Dedifferentiated amniotic fluid mesenchymal stem cell (primary cell): ENCODE data around the gene TSFM.

Source experiments
- DNase-seq: peaks from one replicate; pipeline ENCODE4 v3.0.0-alpha.2; 2016; ENCODE audit errors: extremely low spot score

TSFM gene

GRCh38 chr12:57780284-57780897 is 2.2 kb upstream of the TSFM start:
- DNase-seq, result no peak

DNA sequence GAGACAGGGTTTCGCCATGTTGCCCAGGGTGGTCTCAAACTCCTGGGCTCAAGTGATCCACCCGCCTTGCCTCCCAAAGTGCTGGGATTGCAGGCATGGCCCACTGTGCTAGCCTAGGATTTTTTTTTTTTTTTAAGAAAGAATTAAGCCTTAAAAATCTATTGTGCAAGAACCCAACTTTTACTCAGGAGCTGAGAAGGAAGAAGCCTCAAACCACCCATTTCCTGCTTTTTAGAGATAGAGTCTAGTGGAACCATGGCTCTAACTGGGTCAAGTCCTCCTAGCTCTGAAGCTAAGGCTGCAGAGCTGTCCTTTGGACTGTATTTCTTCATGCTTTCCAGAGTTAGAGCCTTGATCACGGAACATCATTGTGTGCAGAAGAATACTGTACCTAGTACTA is 1.3 kb upstream of the TSFM start:
- no peak for DNase-seq

DNA sequence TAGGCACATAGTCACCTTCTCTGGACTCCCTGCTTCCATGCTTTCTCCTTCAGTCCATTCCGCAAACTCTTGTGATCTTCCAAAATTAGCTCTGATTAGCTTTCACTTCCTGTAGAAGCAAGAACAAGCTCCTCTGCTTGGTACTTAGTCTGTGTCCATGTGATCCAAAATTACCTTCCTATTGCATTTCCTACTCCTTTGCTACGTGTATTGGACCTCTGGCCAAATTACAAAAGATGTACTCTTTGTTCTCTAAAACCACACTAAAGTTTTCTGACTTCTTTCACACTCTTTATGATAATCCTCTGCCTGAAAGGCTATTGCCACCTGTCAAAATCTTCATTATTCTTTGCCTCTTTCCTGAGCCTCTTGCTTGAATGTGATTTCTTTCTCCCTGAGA is 786 bp upstream of the TSFM start:
- DNase-seq, result no peak

DNA sequence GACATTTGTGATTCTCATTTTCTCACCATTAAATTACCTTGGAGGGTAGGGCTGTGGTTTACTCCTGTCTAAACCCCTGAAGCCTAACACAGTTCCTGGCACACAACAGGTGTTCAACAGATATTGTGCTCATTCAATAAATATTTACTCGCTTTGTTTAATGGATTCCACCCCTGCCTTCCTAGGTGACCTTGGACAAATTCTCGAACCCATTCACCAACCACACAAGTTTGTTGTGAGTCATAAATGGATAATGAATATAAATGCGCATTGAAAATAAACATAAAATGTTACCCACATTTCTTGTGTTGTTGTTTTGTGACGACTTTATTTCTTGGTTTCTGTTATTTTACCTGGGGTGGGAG is 362 bp upstream of the TSFM start:
- no peak for DNase-seq

DNA sequence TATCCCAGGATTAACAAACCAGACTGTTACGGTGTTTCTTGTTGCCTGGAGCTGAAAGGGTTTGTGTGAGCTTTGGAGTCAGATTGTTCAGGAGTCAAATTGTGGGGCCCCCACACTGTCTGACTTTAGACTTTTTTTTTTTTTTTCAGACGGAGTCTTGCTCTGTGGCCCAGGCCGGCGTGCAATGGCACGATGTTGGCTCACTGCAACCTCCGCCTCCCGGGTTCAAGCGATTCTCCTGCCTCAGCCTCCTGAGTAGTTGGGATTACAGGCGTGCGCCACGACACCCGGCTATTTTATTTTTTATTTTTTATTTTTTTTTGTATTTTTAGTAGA is 847 bp downstream of the TSFM start:
- no peak for DNase-seq

DNA sequence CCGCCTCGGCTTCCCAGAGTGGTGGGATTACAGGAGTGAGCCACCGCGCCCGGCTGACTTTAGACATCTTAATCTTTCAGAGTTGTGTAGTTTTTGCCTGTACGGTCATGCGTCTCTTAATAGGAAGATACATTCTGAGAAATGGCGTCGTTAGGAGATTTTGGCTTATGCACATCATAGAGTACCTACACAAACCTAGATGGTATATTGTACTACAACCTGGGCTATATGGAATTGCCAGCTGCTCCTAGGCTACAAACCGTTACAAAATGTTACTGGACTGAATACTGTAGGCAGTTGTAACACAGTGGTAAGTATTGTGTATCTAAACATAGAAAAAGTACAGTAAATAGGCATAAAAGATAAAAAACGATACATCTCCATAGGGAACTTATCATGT is 1.3 kb downstream of the TSFM start:
- DNase-seq, result no peak

GRCh38 chr12:57793920-57794319 is 11.3 kb downstream of the TSFM start:
- peak; percentile 48 for DNase-seq

- no peak for DNase-seq
Measured at GRCh38 chr12:57795354-57795753, 12.8 kb downstream of the TSFM start.

DNA sequence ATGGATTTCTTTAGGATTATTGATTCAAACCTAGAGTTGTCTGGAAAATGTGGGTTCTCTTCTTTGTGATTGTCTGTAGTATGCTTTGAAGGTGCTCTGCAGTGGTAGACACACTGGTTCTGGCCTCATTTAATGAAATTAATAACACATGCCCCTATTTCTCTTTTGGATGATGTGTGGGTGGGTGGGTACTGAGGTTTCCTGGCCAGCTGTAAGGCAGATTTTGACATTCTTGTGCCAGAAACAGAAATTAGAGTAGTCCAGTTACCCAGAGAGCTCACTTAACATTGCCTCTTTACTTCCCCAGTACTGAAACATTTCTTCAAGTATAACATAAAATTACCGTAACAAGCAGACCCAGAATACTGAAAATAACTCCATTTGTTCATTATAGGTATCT is 14.4 kb downstream of the TSFM start:
- DNase-seq, result no peak

GRCh38 chr12:57797933-57798332 is 15.3 kb downstream of the TSFM start:
- no peak for DNase-seq

DNA sequence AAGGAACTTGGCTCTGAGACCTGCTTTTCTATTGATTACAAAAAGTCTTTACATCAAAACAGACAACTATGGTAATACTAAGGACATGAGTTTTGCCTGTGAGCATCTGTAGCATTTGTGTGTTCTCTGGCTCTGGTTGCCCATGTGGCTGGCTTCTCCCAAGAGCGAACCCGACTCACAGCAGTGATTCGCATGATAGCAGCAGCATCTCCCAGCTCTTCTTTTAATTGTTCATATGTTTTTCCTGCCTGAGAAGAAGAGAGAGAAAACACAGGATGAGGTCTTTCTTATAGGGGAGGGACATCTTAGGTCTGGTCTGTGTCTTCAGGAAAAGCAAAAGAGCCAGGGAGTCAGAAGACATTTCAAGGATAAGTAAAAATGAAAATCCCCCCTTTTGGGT is 18.4 kb downstream of the TSFM start:
- no peak for DNase-seq

DNA sequence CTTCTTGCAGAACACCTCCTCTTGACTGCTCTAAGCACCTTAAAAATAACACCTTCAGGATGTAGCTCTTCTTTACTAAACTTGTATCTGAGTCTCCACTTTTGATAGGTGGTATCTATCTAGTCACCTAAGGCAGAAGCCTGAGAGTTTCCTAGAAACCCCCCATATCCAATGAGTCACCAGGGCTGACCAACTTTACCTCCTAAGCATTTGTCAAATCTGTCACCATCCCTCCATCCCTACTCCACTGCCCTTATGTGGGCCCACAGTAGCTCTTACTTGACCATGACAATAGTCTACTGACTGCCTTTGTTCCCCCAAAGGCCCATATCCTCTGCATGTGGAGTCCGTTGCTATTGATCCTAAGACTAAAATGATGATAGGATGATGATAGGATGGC is 20.0 kb downstream of the TSFM start:
- no peak for DNase-seq

GRCh38 chr12:57803319-57803893 is 20.8 kb downstream of the TSFM start:
- DNase-seq, result peak; percentile 42

DNA sequence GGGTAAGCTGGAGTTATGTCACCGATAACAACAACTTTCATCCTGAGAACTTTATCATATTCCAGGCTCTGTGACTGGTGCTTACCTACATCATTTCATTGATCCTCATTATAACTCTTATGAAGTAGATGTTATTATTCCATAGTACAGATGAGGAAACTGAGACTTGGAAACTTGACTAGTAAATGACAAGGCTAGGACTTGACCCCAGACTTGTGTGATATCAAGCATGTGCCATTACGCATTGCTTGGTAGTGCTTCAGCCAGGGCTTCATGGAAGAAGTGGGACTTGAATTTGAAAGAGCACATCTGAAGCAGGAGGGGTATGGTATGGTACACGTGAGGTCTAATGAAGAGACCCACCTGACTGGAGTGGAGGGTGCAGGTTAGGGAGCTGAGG is 24.1 kb downstream of the TSFM start:
- no peak for DNase-seq

- DNase-seq, result no peak
Measured at GRCh38 chr12:57807285-57807684, 24.7 kb downstream of the TSFM start.

DNA sequence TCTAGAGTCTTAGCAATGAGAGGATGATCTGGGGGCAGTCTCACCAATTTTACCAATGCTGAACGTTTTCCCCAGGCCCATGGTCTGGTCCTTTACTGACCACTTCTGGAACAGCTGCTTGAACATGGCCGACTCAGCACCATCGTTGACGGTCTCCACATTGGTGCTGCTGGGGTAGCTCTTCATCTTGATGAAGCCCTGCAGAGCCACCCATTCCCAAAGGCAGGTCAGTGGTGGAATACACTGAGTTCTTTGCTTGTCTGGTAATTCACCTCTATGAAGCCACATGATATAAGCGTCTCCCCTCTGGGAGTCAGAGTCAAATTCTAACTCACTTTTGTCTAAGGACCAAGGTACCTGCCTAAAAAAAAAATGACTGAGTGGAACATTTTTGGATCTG is 25.8 kb downstream of the TSFM start:
- no peak for DNase-seq

- DNase-seq, result no peak
Measured at GRCh38 chr12:57809425-57809824, 26.8 kb downstream of the TSFM start.

DNA sequence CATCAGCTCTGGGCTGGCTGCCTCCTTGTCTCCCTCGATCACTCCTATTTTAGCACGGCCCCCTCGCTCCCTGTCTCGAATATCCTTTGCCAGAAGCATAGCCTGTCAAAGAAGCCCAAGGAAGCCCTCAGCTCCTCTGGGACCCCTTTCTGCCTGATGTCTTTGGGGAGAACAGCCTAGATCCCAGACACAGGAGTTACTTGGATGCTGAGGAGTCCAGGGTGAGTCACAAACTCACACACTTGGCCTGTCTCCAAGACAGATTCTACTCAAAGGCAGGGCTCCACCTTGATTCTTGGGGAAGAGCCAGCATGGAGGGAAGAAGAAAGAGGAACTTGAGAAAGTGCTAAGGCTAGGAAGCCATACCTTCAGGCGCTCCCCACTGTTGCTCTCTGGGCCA is 27.9 kb downstream of the TSFM start:
- DNase-seq, result no peak

GRCh38 chr12:57811028-57811755 is 28.6 kb downstream of the TSFM start:
- no peak for DNase-seq

DNA sequence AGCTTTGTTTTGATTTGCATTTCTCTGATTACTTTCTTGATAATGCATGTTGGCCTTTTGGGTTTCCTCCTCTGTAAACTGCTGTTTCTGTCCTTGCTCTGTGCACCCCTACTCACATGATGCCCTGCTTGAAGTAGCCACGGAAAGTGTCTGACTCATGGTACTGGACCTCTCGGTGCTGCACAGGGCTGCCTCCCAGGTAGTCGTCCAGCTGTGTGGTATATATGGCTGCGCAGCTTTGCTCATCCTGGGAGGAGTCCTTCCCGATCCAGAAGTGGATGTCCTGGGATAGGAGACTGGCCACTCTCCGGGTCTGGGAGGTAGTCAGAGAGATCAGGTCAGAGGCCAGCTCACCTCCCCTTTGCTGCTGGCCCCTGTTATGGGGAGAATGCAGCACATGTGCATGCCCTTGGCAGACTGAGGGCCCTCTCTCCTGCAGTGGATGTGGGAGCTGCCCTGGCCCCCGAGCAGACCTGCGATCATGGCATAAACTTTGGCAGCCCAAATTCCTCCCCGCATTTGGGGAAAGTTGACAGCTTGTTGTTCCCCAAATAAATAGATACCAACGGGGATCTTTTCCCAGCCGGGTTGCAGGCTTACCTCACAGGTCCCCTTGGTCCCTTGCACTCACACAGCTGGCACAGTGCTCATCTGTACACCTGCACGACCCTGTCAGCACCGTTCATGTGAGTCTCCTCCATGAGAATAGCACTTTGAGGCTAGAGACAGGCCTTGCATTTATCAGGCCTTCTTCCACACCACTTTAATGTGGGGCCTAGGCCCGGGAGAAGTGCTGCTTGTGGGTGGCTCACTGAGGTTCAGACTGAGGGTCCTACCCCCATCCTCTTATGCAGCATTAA is 30.8 kb downstream of the TSFM start:
- DNase-seq, result no peak

DNA sequence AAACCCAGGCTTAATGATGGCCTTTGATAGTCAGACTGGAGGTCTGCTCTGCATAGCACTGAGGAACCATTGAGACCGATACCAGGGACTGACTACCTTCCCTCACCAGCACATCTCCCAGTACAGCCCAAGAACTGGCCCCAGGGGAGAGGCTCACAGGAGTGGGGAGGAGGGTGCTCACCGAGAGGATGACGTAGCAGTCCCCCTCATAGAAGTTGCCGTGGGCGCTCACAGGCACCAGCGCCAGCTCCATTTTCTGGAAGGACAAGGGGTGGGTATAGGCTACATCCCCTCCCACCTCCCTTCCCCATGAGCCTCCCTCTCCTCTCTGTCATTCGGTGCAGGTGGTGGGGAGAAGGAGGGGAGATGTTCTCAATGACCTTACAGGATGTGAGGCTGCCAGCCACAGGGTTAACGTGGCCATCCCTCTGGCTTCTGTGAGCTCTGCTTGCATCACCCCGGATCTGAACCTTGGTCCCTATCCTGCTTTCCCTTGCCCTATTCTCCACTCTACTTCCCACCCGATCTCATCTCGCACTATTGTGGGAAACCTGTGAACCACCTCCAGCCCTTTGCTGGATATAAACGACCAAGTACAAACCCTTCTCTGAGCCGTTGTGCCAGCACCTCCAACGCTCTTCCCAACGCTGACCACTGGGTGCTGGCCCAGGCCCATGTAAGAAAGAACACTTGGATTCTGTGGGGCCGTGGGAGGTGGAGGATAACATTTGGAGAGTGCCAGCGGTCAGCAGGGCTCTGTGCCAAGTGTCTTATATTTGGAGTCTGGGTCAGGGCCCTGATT is 31.6 kb downstream of the TSFM start:
- no peak for DNase-seq
